NCI-H2196 (cell line): Measurements from ENCODE around the gene ZNF143.

ENCODE experiments used
- DNase-seq: peaks from one replicate; lab custom pipeline; 2025; ENCODE audit not compliant: unreplicated experiment; lab: John Stamatoyannopoulos, UW

ZNF143 gene

DNA sequence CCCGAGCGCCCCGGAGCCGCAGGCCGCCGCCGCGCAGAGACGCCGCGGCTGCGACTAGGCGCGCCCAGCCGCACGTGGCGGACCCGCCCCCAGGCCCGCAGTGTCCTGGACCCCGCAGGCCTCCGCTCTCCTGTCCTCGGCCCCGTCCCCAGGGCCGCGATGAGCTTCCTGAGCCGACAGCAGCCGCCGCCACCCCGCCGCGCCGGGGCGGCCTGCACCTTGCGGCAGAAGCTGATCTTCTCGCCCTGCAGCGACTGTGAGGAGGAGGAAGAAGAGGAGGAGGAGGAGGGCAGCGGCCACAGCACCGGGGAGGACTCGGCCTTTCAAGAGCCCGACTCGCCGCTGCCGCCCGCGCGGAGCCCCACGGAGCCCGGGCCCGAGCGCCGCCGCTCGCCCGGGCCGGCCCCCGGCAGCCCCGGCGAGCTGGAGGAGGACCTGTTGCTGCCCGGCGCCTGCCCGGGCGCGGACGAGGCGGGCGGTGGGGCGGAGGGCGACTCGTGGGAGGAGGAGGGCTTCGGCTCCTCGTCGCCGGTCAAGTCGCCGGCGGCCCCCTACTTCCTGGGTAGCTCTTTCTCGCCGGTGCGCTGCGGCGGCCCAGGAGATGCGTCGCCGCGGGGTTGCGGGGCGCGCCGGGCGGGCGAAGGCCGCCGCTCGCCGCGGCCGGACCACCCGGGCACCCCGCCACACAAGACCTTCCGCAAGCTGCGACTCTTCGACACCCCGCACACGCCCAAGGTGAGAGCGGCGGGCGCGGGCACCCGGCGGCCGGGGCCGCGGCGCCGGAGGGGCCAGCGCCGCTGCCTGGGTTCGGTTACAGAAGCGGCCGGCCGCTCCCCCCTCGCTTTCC lies 113.2 kb downstream of the ZNF143 start:
- DNase-seq, result no peak

DNA sequence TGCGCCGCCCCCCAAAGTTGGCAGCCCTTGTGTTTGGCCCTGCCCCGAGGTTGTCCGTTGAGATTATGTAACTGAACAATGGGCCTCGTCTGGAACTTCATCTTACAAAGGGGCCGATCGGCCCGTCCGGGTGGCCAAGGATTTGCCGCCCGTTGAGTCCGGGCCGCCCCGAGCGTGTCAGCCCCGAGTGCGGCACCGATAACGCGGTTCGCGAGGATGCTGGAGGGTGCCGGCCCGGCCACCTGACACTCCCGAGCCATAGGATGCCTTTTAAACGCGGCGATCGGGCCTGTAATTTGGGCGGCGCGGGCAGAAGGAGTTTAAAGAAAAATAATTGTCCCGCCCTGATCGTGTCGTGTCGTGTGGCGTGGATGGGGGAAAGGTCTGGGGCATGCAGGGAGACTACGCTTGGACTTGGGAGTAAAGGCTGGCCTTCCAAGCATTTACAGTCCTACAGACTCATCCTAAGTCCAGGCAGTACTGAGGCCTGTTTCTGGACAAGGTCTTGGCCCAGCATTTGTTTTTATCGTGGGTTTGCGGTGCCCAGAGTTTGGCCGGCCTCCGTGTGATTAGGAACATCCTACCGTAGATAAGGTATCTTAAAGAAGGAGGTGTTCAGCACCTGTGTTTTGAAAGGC lies 113.9 kb downstream of the ZNF143 start:
- DNase-seq, result no peak

DNA sequence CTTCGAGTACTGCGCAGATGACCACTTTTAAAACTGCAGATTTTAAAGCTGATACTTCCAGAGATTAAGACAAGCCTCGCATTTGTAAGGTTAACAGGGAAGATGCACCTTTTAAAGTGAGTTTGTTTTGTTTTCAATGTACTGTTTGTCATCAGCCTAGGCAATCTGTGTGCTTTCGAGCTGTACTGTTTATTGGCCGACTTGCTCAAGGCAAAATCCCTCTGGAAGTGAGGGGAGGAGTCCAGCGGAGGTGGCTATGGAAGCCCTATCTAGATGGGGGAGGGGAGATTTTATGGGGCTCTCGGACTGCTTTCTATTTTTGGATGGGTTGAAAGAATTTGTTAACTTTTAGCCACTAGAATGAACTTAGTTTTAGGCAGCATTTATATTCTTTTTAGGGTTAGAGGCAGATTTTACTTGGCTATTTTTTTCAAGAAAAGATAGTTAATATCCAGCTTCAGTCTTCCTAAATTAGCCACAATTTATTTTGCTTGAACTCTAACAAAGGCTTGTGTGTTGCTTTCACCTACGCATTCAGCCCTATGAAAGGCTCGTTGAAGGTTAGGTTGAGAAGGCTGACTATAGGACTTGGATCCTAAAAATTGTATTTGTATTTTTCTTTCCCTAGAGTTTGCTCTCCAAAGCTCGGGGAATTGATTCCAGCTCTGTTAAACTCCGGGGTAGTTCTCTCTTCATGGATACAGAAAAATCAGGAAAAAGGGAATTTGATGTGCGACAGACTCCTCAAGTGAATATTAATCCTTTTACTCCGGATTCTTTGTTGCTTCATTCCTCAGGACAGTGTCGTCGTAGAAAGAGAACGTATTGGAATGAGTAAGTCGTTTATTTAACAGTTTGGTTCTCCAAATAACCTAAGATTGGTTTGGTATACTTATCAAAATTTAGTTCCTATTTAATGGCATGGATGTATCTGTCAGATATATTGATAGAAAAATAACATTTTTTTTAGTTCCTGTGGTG lies 114.7 kb downstream of the ZNF143 start:
- peak; percentile 66 for DNase-seq

DNA sequence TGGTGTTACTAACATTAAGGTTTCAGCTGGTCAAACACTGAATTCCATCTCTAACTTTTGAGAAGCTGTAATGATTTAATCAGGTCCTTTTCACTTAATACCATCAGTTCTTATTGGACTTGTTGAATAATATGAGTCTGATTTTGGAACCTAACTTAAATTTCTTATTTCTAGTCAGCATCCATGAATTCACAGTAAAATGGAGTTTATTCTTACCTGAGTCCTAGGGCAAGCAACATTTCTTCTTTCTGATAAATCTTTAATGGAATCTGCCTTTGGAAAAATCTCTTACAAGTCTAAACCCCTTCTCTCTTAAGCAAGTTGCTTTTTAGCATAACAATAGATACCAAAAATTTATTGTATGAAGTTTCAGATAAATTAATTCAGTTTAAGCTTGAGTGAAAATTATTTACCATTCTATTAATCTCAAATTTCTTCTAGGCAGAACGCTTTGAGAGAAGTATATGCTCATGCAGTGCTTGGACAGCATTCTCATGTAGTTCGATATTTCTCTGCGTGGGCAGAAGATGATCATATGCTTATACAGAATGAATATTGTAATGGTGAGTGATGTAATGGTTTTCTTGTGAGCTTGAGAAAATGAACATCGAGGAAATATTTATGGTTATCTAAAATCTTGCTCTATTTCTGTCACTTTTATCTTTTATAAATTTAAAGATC lies 116.0 kb downstream of the ZNF143 start:
- DNase-seq, result no peak

GRCh38 chr11:9577556-9577955 lies 116.7 kb downstream of the ZNF143 start:
- DNase-seq, result no peak
